HT-29 (cell line): Measurements from ENCODE around the gene ZNF69. TPM values are rescaled to one million over a fixed set of nuclear protein-coding genes. Genes with fewer than 3 reads are reported as not detected.
A peak's percentile ranks its signal among the peaks of the same experiment; 100 is the strongest.
"Not testable (repeated sequence)": the region's sequence is repeated elsewhere in the genome, so short reads cannot be mapped to it uniquely, and the experiment has no call there.

Source experiments
- DNase-seq: peaks from one replicate; pipeline ENCODE4 v3.0.0-alpha.2; 2015; ENCODE audit warnings: low spot score
- total RNA-seq: library from RNA; depleted of rRNA; stranded (reverse); fragments of >200 nt; shearing (Covaris generic); gene quantifications from 2 replicates; pipeline ENCODE4 v1.2.3, GENCODE V29; 2014; rRNA removed

The ZNF69 gene
- total RNA-seq, result 1.6 and 2.0 TPM in 2 replicates

GRCh38 chr19:11887611-11888531, at the start of gene ZNF69:
Gene ZNF69, plus strand, starts transcription at chr19:11887782. Its CDS starts 142 bp downstream, at chr19:11887924.
- peak; percentile 85 for DNase-seq

GRCh38 chr19:11843722-11844121, 43.9 kb upstream of the ZNF69 start:
- DNase-seq, result no peak

GRCh38 chr19:11847615-11848014, 40.0 kb upstream of the ZNF69 start:
- DNase-seq, result not testable (repeated sequence)

- DNase-seq, result no peak
Observed at GRCh38 chr19:11848200-11848593, 39.4 kb upstream of the ZNF69 start.

- no peak for DNase-seq
Observed at GRCh38 chr19:11848594-11849469, 38.8 kb upstream of the ZNF69 start, which contains the start of gene ZNF439. Gene ZNF439, plus strand, starts transcription at chr19:11848726. Its CDS starts 142 bp downstream, at chr19:11848868.

- DNase-seq, result not testable (repeated sequence)
Observed at GRCh38 chr19:11850289-11850688, 37.3 kb upstream of the ZNF69 start.

- no peak for DNase-seq
Observed at GRCh38 chr19:11853358-11853757, 34.2 kb upstream of the ZNF69 start.

- DNase-seq, result no peak
Observed at GRCh38 chr19:11856596-11857250, 30.9 kb upstream of the ZNF69 start.

- no peak for DNase-seq
Observed at GRCh38 chr19:11860721-11861120, 26.9 kb upstream of the ZNF69 start.

GRCh38 chr19:11861301-11861700, 26.3 kb upstream of the ZNF69 start:
- no peak for DNase-seq

- DNase-seq, result not testable (repeated sequence)
Observed at GRCh38 chr19:11867766-11868165, 19.8 kb upstream of the ZNF69 start.

- DNase-seq, result no peak
Observed at GRCh38 chr19:11868188-11868587, 19.4 kb upstream of the ZNF69 start.

GRCh38 chr19:11872624-11873023, 15.0 kb upstream of the ZNF69 start:
- DNase-seq, result no peak

- DNase-seq, result no peak
Observed at GRCh38 chr19:11873762-11874161, 13.8 kb upstream of the ZNF69 start.

GRCh38 chr19:11879687-11880266, 7.8 kb upstream of the ZNF69 start:
- not testable (repeated sequence) for DNase-seq

GRCh38 chr19:11880598-11880997, 7.0 kb upstream of the ZNF69 start:
- no peak for DNase-seq

GRCh38 chr19:11881151-11881800, 6.3 kb upstream of the ZNF69 start:
- DNase-seq, result peak; percentile 79

- DNase-seq, result no peak
Observed at GRCh38 chr19:11882606-11883005, 5.0 kb upstream of the ZNF69 start.

- DNase-seq, result no peak
Observed at GRCh38 chr19:11887234-11887610, 360 bp upstream of the ZNF69 start.

GRCh38 chr19:11889901-11890300, 2.3 kb downstream of the ZNF69 start:
- DNase-seq, result not testable (repeated sequence)

- DNase-seq, result no peak
Observed at GRCh38 chr19:11890634-11891033, 3.1 kb downstream of the ZNF69 start.
